ENCODE data around the gene FCHSD2. TPM values are rescaled to one million over a fixed set of nuclear protein-coding genes. Genes with fewer than 3 reads are reported as not detected.

Gene FCHSD2
- total and polyA plus RNA-seq, 2 donors (not counting 3 experiments of a cell fraction or from before 2014, with no cell fraction given): 20.8 to 56.9 TPM

- BruUV-seq (replicated peaks): no TSS peak
- intact Hi-C loops (cut with micrococcal nuclease) (no loop called here), dilution Hi-C loops (cut with MboI; ENCODE audit: extremely low pct_ligation_motif_present, low sequenced_read_pairs) (no loop called here)
- Histone ChIP-seq H3K27ac (ENCODE audit: insufficient read depth, low read depth, low read length) (no peak overlapping the region), H3K9me3 (replicated peaks; ENCODE audit: control insufficient read depth, insufficient read depth, low read length) (no peaks in the 10 kb centered on the region), H3K79me2 (ENCODE audit: control insufficient read depth, insufficient read depth, low read length) (no peaks in the 10 kb centered on the region), H3K4me3 (replicated peaks in 1 of 3; ENCODE audit: insufficient read depth in 1 of 3, low read depth in 1 of 3, low read length in 3 of 3) (no peak overlapping the region), H3K9me1 (replicated peaks; ENCODE audit: control insufficient read depth, extremely low read depth, insufficient read depth, low read length) (no peaks in the 10 kb centered on the region), H4K20me1 (replicated peaks; ENCODE audit: control insufficient read depth, extremely low read depth, insufficient read depth, low read length) (no peaks in the 10 kb centered on the region), H3K4me1 (ENCODE audit: control insufficient read depth, extremely low read depth, insufficient read depth, low read length) (no peaks in the 10 kb centered on the region), H3K4me2 (ENCODE audit: insufficient read depth, low read length) (no peak overlapping the region), H3K36me3 (ENCODE audit: control insufficient read depth in 2 of 2, extremely low read depth in 1 of 2, insufficient read depth in 2 of 2, low read length in 2 of 2) (no peaks in the 10 kb centered on the region), H3K27me3 (ENCODE audit: control insufficient read depth in 2 of 2, insufficient read depth in 2 of 2, low read length in 2 of 2) (no peaks in the 10 kb centered on the region), H2AFZ (ENCODE audit: low read depth, low read length) (no peak overlapping the region), H3K9ac (replicated peaks; ENCODE audit: extremely low read depth, insufficient read depth, low read length) (no peak overlapping the region)
- ChIA-PET CTCF (interaction anchor here (0.6 to 1.1 kb wide), 2 partner anchors 9 to 21 kb away, joined by 3 read pairs; no protein-coding TSS in a partner anchor), POLR2A (no interaction called here)
- FAIRE-seq (no peak), DNase-seq (ENCODE audit: low read depth, low spot score) (no peak)
- TF ChIP-seq POLR2A (IDR thresholded peaks at IDR 0.05; ENCODE audit: low read depth, low read length): no peak
- TF ChIP-seq MAX (IDR thresholded peaks at IDR 0.05; ENCODE audit: insufficient read depth, insufficient read length): no peak
- no peak for TF ChIP-seq FOS (IDR thresholded peaks at IDR 0.05; ENCODE audit: borderline replicate concordance, insufficient read depth, low read length)
- no peak for TF ChIP-seq POLR2AphosphoS5 (IDR thresholded peaks at IDR 0.05; ENCODE audit: insufficient read depth, low read depth, low read length)
- no peak for TF ChIP-seq JUN (IDR thresholded peaks at IDR 0.05; ENCODE audit: borderline replicate concordance, insufficient read depth, insufficient read length, low read depth)
- no peak for TF ChIP-seq GATA2 (IDR thresholded peaks at IDR 0.05; ENCODE audit: insufficient read depth, insufficient read length, low read depth, low read length)
- no peak for TF ChIP-seq MYC (IDR thresholded peaks at IDR 0.05; ENCODE audit: low read depth, low read length)
- no peak for TF ChIP-seq CTCF (IDR thresholded peaks at IDR 0.05; ENCODE audit: extremely low read depth in 1 of 2, insufficient read depth in 1 of 2, low read depth in 1 of 2, low read length in 2 of 2)
- no peak for TF ChIP-seq EZH2 (IDR thresholded peaks at IDR 0.05; ENCODE audit: borderline replicate concordance, low read depth, low read length, severe bottlenecking)
Observed at GRCh38 chr11:73155102-73155501, 13.0 kb upstream of the FCHSD2 start.

Measured in endothelial cell of umbilical vein (primary cell).